Measurements from ENCODE around the gene SEMA3A.

SEMA3A gene

DNA sequence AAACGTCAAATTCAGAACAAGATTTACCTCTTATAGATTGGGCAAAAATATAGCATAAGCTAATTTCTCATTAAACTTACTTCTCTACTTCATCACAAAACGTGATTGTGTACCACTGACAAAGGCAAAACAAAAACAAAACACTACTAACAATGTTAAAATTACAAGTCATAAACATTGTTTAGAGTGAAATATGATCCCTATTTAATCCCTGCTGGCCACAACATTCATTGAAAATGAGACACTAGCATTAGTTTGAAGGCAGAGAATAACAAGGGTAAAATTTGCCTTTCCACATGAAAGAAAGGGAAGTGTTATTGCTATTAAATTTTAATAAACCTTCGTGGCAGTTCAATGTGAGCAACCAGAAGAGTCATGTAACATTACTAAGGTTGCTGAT is 45.0 kb downstream of the SEMA3A start:
- Mint-ChIP-seq H3K4me1 (no peaks in the 10 kb centered on the region), H3K36me3 (no peaks in the 10 kb centered on the region), H3K9me3 (peaks cover 5% of the 10 kb centered on the region), H3K4me3 (no peak overlapping the region), H3K27ac (no peak overlapping the region)
- DNase-seq (ENCODE audit: low spot score in 2 of 2) (no peak), ATAC-seq (no peak)

DNA sequence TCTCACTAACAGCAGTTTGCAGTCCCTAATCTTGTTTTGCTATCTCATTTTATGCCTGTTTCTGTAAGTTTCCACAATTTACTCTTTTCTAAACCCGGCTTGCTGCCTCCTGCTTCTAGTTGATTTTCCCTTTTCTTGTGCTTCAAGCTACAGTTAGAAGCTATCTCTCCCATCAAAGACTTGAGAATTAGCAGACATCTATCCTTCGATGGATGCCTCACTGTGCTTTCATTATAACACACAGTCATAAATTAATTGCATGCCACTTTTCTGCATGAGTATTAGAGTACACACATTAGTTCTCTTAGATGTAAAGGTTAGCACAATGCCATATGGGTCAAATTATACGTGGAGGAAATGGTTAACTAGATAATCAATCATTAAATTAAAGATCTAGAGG is 48.7 kb downstream of the SEMA3A start:
- DNase-seq (ENCODE audit: low spot score in 2 of 2) (no peak), ATAC-seq (no peak)
- Mint-ChIP-seq H3K4me3 (no peak overlapping the region), H3K9me3 (peaks cover 10% of the 10 kb centered on the region), H3K36me3 (no peaks in the 10 kb centered on the region), H3K27ac (no peak overlapping the region), H3K4me1 (no peaks in the 10 kb centered on the region)

DNA sequence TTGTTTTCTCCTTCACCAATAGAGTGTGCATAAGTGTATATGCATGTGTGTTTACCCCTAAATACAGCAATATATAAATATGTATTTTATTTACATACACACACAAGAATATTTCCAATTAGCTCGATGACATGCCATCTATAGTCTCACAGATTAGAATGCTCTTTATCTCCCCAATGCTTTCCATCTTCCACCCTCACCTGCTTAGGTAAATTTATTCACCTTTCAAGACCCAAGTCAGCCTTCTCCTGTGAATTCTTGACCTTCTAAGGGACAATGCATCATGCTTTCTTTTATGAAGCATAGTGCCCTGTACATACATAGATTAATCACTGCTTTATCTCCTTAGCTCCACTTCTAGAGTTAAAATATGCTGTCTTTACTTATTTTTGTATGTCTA is 49.7 kb downstream of the SEMA3A start:
- ATAC-seq (no peak), DNase-seq (ENCODE audit: low spot score in 2 of 2) (no peak)
- Mint-ChIP-seq H3K36me3 (no peaks in the 10 kb centered on the region), H3K9me3 (peaks cover 10% of the 10 kb centered on the region), H3K27ac (no peak overlapping the region), H3K4me1 (no peaks in the 10 kb centered on the region), H3K4me3 (no peak overlapping the region)

- Mint-ChIP-seq H3K36me3 (no peaks in the 10 kb centered on the region), H3K27ac (no peak overlapping the region), H3K4me1 (no peaks in the 10 kb centered on the region), H3K4me3 (no peak overlapping the region), H3K9me3 (peaks cover 10% of the 10 kb centered on the region)
- DNase-seq (ENCODE audit: low spot score in 2 of 2): no peak
- ATAC-seq: no peak
These were observed 50.1 kb downstream of the SEMA3A start for GRCh38 chr7:84144480-84144879.

DNA sequence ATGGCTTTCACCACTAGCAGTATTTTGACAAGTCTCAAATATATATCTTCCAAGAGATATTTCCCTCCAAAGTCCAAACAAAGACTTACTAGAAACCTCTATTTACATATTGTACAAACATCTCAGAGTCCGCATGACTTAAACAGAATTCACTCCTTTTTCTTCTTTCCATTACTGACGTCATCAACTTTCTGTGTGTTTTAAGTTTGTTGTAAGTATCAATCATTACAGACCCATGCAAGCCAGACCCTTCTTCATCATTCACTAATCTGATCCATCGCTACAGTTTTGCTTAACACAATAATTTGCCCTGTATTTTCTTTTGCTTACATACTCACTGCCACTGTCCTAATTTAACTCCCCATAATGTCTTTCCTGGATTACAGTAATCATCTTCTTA is 51.9 kb downstream of the SEMA3A start:
- DNase-seq (ENCODE audit: low spot score in 2 of 2): no peak
- ATAC-seq: no peak
- no peaks in the 10 kb centered on the region for H3K36me3 Mint-ChIP-seq
- H3K27ac Mint-ChIP-seq: no peak overlapping the region
- no peaks in the 10 kb centered on the region for H3K4me1 Mint-ChIP-seq
- H3K4me3 Mint-ChIP-seq: no peak overlapping the region
- peaks cover 9% of the 10 kb centered on the region for H3K9me3 Mint-ChIP-seq

DNA sequence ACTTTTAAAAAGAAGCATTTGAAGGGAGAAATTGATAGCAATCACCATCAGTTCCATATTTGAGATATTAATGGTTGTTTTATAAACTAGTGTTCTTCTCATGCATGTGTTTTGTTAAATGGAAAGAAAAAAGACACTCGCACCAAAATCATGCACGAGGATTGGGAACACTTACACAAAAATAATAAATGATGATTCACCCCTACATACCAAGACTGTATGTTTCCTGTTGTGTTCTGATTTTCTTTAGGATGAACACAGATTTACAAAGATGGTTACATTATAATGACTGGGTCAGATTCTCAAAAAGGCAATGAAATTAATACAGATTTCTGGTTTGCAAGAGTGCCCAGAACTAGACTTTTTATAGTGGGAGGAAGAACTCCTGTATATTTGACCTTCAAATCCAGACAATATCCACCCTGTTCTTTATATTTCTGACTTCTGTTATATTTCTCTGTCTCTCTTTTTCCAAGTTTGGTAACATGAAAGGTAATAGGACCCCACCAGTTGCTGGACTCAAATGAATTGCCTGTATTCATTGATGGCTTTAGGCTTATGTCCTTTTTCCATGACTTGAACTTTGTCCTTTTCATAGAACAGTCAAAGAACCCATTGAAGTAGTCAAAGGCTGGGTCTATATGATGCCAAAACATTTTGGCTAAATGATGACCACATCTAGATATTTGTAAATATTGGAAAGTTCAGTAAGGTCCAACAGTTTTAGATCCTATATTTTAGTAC is 54.4 kb downstream of the SEMA3A start:
- DNase-seq (ENCODE audit: low spot score in 2 of 2) (no peak), ATAC-seq (no peak)
- H3K27ac Mint-ChIP-seq: no peak overlapping the region
- H3K36me3 Mint-ChIP-seq: no peaks in the 10 kb centered on the region
- peaks cover 7% of the 10 kb centered on the region for H3K9me3 Mint-ChIP-seq
- no peak overlapping the region for H3K4me3 Mint-ChIP-seq
- H3K4me1 Mint-ChIP-seq: no peaks in the 10 kb centered on the region

DNA sequence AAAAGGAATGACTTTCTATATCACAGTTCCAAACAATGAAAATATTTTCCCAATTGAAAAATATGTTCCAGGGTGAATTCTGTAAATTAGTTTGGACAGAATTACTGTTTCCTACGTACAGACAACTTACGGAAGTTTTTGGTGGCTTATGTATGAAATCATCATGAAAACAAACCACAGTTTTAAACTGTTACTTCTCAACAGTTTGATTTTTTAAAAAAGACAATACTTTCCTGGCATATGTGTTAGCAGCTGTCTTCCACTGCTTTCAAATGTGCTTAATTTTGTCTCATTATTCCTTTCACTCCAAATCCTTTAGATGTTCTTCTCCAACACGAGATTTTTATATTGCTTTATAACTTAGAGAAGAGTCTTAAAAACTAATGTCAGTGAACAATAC is 56.2 kb downstream of the SEMA3A start:
- Mint-ChIP-seq H3K27ac (no peak overlapping the region), H3K36me3 (no peaks in the 10 kb centered on the region), H3K4me1 (no peaks in the 10 kb centered on the region), H3K9me3 (peaks cover 7% of the 10 kb centered on the region), H3K4me3 (no peak overlapping the region)
- DNase-seq (ENCODE audit: low spot score in 2 of 2) (no peak), ATAC-seq (no peak)

DNA sequence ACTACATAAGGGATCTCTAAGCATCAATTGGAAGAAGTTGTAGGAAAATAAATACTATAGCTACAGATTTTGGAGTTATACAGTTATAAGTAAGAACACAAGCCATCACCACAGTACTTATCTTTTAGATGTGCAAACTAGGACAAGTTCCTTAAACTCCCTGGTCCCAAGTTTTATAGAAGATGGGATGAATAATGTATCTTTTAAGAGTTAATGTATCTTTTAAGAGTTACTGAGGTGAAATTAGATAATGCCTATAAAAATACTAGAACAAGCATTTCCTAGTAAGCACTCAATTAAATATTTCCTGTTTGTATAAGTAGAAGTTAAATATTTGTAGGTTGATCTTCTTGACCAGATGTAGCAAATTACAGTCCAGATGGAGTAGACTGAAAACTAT is 56.8 kb downstream of the SEMA3A start:
- Mint-ChIP-seq H3K4me3 (no peak overlapping the region), H3K9me3 (peaks cover 3% of the 10 kb centered on the region), H3K27ac (no peak overlapping the region), H3K36me3 (no peaks in the 10 kb centered on the region), H3K4me1 (no peaks in the 10 kb centered on the region)
- DNase-seq (ENCODE audit: low spot score in 2 of 2) (no peak), ATAC-seq (no peak)

- ATAC-seq (no peak), DNase-seq (ENCODE audit: low spot score in 2 of 2) (no peak)
- no peaks in the 10 kb centered on the region for H3K4me1 Mint-ChIP-seq
- no peak overlapping the region for H3K27ac Mint-ChIP-seq
- peaks cover 2% of the 10 kb centered on the region for H3K9me3 Mint-ChIP-seq
- no peaks in the 10 kb centered on the region for H3K36me3 Mint-ChIP-seq
- H3K4me3 Mint-ChIP-seq: no peak overlapping the region
These were observed 57.8 kb downstream of the SEMA3A start for GRCh38 chr7:84136809-84137208.

DNA sequence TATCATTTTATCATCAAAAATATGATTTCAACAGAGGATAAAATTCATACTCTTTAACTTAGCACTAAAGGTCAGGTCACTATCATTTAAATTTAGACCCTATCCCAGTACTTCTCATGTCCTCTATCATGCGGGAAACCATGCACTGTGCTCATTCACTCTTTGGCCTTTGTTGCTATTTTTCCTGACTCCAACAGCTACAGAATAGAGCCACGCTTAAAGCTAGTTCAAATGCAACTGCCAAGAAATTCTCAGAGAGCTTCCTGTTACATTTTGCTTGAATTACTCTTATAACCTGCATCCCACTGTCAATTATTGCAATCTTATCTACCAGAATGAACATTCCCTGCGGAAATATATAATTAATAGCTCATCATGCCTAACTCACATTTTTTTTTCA is 58.3 kb downstream of the SEMA3A start:
- Mint-ChIP-seq H3K4me3 (no peak overlapping the region), H3K4me1 (no peaks in the 10 kb centered on the region), H3K9me3 (peaks cover 2% of the 10 kb centered on the region), H3K27ac (no peak overlapping the region), H3K36me3 (no peaks in the 10 kb centered on the region)
- no peak for ATAC-seq
- no peak for DNase-seq (ENCODE audit: low spot score in 2 of 2)

DNA sequence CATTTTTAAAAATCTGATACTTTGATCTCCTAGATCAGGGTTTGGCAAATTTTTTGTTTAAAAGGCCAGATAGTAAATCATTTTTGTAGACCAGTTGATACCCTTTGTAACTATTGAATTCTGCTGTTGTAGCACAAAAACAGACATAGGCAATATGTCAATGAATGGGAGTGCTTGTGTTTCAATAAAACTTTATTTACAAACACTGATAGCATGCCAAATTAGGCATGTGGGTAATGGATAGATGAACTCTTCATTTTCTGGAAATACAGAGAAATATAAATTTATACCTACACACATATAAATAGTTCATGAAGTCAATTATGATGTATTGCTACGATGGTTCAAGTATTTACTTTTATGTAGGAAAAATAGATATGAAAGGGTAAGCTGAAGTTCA is 60.4 kb downstream of the SEMA3A start:
- Mint-ChIP-seq H3K4me3 (no peak overlapping the region), H3K36me3 (no peaks in the 10 kb centered on the region), H3K9me3 (peaks cover 3% of the 10 kb centered on the region), H3K27ac (no peak overlapping the region), H3K4me1 (no peaks in the 10 kb centered on the region)
- DNase-seq (ENCODE audit: low spot score in 2 of 2): no peak
- ATAC-seq: no peak

DNA sequence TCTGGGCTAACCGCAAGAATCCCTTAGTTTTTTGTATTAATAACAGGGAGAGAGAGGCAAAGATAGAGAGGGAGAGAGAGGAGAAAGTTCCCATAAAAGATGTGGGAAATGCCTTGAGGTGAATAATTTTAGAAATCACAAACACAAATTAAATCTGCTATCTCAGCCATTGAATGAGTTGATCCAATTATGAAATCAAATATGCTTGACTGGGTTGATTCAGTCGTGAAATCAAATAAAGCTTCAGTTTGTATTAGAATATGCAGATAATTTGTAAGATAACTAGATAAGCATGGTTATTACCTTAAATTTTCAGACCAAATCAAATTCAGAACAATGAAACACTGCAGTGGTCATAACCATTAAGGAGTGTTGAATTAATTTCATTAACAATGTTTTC is 68.9 kb downstream of the SEMA3A start:
- no peak for DNase-seq (ENCODE audit: low spot score in 2 of 2)
- H3K36me3 Mint-ChIP-seq: no peaks in the 10 kb centered on the region
- no peaks in the 10 kb centered on the region for H3K4me1 Mint-ChIP-seq
- H3K9me3 Mint-ChIP-seq: peaks cover 16% of the 10 kb centered on the region
- no peak overlapping the region for H3K27ac Mint-ChIP-seq
- H3K4me3 Mint-ChIP-seq: no peak overlapping the region
- no peak for ATAC-seq

DNA sequence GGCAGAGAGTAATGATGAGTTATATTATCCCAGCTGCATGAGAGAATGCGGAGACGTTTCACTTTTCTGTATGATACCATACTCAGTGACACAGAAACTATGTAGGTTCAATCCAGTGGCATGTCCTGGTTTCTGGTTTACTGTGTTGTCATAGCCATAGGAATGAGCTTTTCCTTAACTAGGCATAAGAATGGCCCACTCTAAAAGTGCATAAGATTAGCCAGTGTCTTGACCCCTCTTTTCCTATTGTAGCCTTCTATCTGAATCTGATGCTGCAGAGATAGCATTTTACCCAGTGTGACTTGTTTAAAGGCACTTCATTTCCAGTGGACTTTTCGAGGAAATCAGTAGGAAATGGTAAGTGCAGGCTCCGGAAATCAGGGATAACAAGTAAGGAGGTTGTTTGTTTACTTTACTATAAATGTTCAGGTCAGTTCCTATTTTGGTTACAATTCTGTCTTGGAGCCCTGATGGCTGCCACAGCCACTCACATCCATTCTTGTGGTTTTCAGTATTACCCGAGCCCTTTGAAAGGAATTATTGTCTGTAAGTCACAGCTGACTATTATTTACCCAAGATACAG is 70.5 kb downstream of the SEMA3A start:
- no peaks in the 10 kb centered on the region for H3K36me3 Mint-ChIP-seq
- no peak overlapping the region for H3K4me3 Mint-ChIP-seq
- no peak overlapping the region for H3K27ac Mint-ChIP-seq
- peaks cover 12% of the 10 kb centered on the region for H3K9me3 Mint-ChIP-seq
- ATAC-seq (no peak), DNase-seq (ENCODE audit: low spot score in 2 of 2) (no peak)
- no peaks in the 10 kb centered on the region for H3K4me1 Mint-ChIP-seq

DNA sequence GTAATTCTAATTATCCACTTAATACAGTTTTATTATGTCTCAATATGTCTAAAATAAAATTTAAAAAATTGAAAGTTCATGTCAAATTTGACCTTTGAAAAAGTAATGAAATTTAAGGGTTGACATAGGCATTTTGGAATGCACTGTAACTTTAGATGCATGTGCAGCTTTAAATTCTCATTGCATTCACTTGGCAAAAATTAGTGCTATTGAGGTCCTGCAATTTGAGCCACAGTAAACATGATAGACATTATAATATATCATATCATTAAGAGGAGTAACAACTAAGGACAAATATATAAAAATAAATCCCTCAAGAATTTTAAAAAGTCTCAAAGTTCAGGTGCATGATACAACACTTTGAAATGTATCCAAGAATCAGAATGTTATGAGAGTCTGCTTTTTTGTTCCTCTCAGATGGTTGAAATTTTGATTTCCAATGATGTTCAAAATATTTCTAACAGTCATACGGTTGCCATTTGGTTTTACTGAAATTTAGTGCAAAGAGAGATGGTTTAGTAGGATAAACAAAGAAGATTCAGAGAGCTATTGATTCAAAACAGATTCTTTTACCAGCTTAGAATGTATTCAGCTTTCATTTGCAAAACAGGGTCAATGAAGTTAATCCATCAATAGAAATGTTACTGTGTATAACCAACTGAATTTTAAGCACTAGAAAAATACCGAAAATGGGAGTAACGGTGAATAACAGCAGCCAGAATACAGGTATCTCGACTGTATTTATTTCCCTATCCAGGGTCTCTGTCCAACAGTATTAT is 71.8 kb downstream of the SEMA3A start:
- no peak for ATAC-seq
- H3K27ac Mint-ChIP-seq: no peak overlapping the region
- H3K4me1 Mint-ChIP-seq: no peaks in the 10 kb centered on the region
- peaks cover 11% of the 10 kb centered on the region for H3K9me3 Mint-ChIP-seq
- no peaks in the 10 kb centered on the region for H3K36me3 Mint-ChIP-seq
- DNase-seq (ENCODE audit: low spot score in 2 of 2): no peak
- no peak overlapping the region for H3K4me3 Mint-ChIP-seq

DNA sequence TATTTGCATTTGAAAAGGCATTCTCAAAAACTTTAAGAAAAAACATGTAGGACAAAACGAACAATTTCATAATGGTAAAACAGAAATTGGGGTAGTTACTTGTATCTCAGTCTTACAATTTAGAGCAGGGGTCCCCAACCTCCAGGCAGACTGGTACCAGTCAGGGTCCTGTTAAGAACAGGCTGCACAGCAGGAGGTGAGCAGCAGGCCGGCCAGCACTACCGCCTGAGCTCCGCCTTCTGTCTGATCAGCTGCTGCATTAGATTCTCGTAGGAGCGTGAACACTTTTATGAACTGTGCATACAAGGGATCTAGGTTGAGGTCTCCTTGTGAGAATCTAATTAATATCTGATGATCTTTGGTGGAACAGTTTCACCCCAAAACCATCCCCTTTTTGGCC is 77.3 kb downstream of the SEMA3A start:
- ATAC-seq: no peak
- H3K4me3 Mint-ChIP-seq: no peak overlapping the region
- H3K36me3 Mint-ChIP-seq: no peaks in the 10 kb centered on the region
- no peak overlapping the region for H3K27ac Mint-ChIP-seq
- peaks cover 6% of the 10 kb centered on the region for H3K9me3 Mint-ChIP-seq
- H3K4me1 Mint-ChIP-seq: no peaks in the 10 kb centered on the region
- no peak for DNase-seq (ENCODE audit: low spot score in 2 of 2)

Measured in stimulated activated effector memory CD8-positive, alpha-beta T cell treated with anti-CD3 and anti-CD28 coated beads, Interleukin-12 subunit alpha, Interleukin-12 subunit beta, amount 100 ng/mL, for 72 hours (primary cell).